Uterus (tissue), 2 donors: ENCODE data around the gene PRRC2C.

ENCODE experiments used
- CTCF ChIP-seq, 4 experiments: fragments of 200-600 bp in 2 of 4; fragments of 450-650 bp in 2 of 4; sonication (generic) in 2 of 4; IDR thresholded peaks; one replicate each; pipeline ENCODE4 v1.5.1; 2016 to 2019; ENCODE audit warnings: antibody characterized with exemption in 4 of 4, mild to moderate bottlenecking in 2 of 4, moderate library complexity in 1 of 4
- POLR2A ChIP-seq, 2 donors: fragments of 450-650 bp; IDR thresholded peaks; one replicate each; pipeline ENCODE4 v1.6.1; 2016; ENCODE audit warnings: antibody characterized with exemption in 2 of 2, mild to moderate bottlenecking in 1 of 2, moderate library complexity in 1 of 2

GRCh38 chr1:171570295-171570694 lies 85.0 kb downstream of the PRRC2C start:
- TF ChIP-seq CTCF (IDR thresholded peaks at IDR 0.05) (no peak), POLR2A (IDR thresholded peaks at IDR 0.05) (no peak)
